Bone marrow (tissue), 2 donors: ENCODE results near the gene HSPB6.
"Not testable (repeated sequence)": the region's sequence is repeated elsewhere in the genome, so short reads cannot be mapped to it uniquely, and the experiment has no call there.

Experiments
- DNase-seq, 2 donors: peaks; one replicate each; lab custom pipeline; 2025; lab: John Stamatoyannopoulos, UW

Gene HSPB6

GRCh38 chr19:35731779-35732405, 24.9 kb downstream of the HSPB6 start:
- no peak for DNase-seq

- DNase-seq = no peak
Observed at GRCh38 chr19:35731353-35731752, 25.5 kb downstream of the HSPB6 start.

- DNase-seq = no peak
Observed at GRCh38 chr19:35730326-35730725, 26.5 kb downstream of the HSPB6 start.

- no peak for DNase-seq
Observed at GRCh38 chr19:35729763-35730162, 27.1 kb downstream of the HSPB6 start.

- DNase-seq = no peak
Observed at GRCh38 chr19:35729021-35729420, 27.8 kb downstream of the HSPB6 start.

GRCh38 chr19:35727956-35728706, 28.7 kb downstream of the HSPB6 start:
- DNase-seq = no peak

GRCh38 chr19:35727053-35727955, 29.5 kb downstream of the HSPB6 start:
- no peak for DNase-seq

- DNase-seq = no peak
Observed at GRCh38 chr19:35725216-35725861, 31.5 kb downstream of the HSPB6 start.

- no peak for DNase-seq
Observed at GRCh38 chr19:35724560-35724959, 32.3 kb downstream of the HSPB6 start.

- not testable (repeated sequence) for DNase-seq
Observed at GRCh38 chr19:35724132-35724531, 32.7 kb downstream of the HSPB6 start.

- DNase-seq = no peak
Observed at GRCh38 chr19:35723671-35724070, 33.2 kb downstream of the HSPB6 start.

- no peak for DNase-seq
Observed at GRCh38 chr19:35722897-35723296, 33.9 kb downstream of the HSPB6 start.

- no peak for DNase-seq
Observed at GRCh38 chr19:35722461-35722860, 34.4 kb downstream of the HSPB6 start.

- no peak for DNase-seq
Observed at GRCh38 chr19:35721374-35721773, 35.5 kb downstream of the HSPB6 start.

- no peak for DNase-seq
Observed at GRCh38 chr19:35720648-35721047, 36.2 kb downstream of the HSPB6 start.

- no peak for DNase-seq
Observed at GRCh38 chr19:35720163-35720524, 36.7 kb downstream of the HSPB6 start.

GRCh38 chr19:35719402-35720162, 37.2 kb downstream of the HSPB6 start:
- no peak for DNase-seq

- no peak for DNase-seq
Observed at GRCh38 chr19:35718345-35719041, 38.3 kb downstream of the HSPB6 start.

- peak in 1 of 2 donors; percentile 84 for DNase-seq
Observed at GRCh38 chr19:35717665-35718344, 39.0 kb downstream of the HSPB6 start, which contains the start of gene KMT2B. Gene KMT2B (plus strand): TSS chr19:35718003. CDS start chr19:35718019, 16 bp downstream.
